Measurements from ENCODE around the gene METRN. TPM values are rescaled to one million over a fixed set of nuclear protein-coding genes. Genes with fewer than 3 reads are reported as not detected.
A peak's percentile ranks its signal among the peaks of the same experiment; 100 is the strongest.

Gene METRN
- total RNA-seq, 1 experiment from 2014 or later: 25.2 TPM

- H3K79me2 ChIP-seq (ENCODE audit: low read length): peaks cover 9% of the 10 kb centered on the region
- H3K4me2 ChIP-seq (ENCODE audit: low read depth, low read length, poor library complexity, severe bottlenecking): no peak overlapping the region
- no peaks in the 10 kb centered on the region for H3K9me2 ChIP-seq (replicated peaks; ENCODE audit: insufficient read depth, low read length)
- no peak overlapping the region for H3K27ac ChIP-seq (ENCODE audit: low read length)
- H3K36me3 ChIP-seq (ENCODE audit: insufficient read depth, low read length): no peaks in the 10 kb centered on the region; the same call in 1 of the 2 replicates
- H2AFZ ChIP-seq (ENCODE audit: low read length): no peak overlapping the region
- no peak overlapping the region for H3K4me3 ChIP-seq (ENCODE audit: low read length)
- H4K20me1 ChIP-seq (ENCODE audit: insufficient read depth, low read depth, low read length): peaks cover 16% of the 10 kb centered on the region
- H3K27me3 ChIP-seq (ENCODE audit: low read length): no peaks in the 10 kb centered on the region
- H3K9me3 ChIP-seq (ENCODE audit: low read length): no peaks in the 10 kb centered on the region
- no peak overlapping the region for H3K9ac ChIP-seq (ENCODE audit: low read length)
- no peak for DNase-seq
- peaks cover 12% of the 10 kb centered on the region for H3K4me1 ChIP-seq (ENCODE audit: low read length)
Measured at GRCh38 chr16:676565-676902, 38.4 kb upstream of the METRN start.

GRCh38 chr16:676913-677312 is 38.0 kb upstream of the METRN start:
- no peaks in the 10 kb centered on the region for H3K9me2 ChIP-seq (replicated peaks; ENCODE audit: insufficient read depth, low read length)
- H3K4me1 ChIP-seq (ENCODE audit: low read length): peaks cover 15% of the 10 kb centered on the region
- no peak overlapping the region for H3K27ac ChIP-seq (ENCODE audit: low read length)
- H2AFZ ChIP-seq (ENCODE audit: low read length): no peak overlapping the region
- H3K27me3 ChIP-seq (ENCODE audit: low read length): no peaks in the 10 kb centered on the region
- H3K4me3 ChIP-seq (ENCODE audit: low read length): no peak overlapping the region
- DNase-seq: no peak
- H3K4me2 ChIP-seq (ENCODE audit: low read depth, low read length, poor library complexity, severe bottlenecking): no peak overlapping the region
- peaks cover 20% of the 10 kb centered on the region for H4K20me1 ChIP-seq (ENCODE audit: insufficient read depth, low read depth, low read length)
- no peaks in the 10 kb centered on the region for H3K9me3 ChIP-seq (ENCODE audit: low read length)
- no peaks in the 10 kb centered on the region; the same call in 1 of the 2 replicates for H3K36me3 ChIP-seq (ENCODE audit: insufficient read depth, low read length)
- H3K79me2 ChIP-seq (ENCODE audit: low read length): peaks cover 13% of the 10 kb centered on the region
- H3K9ac ChIP-seq (ENCODE audit: low read length): no peak overlapping the region

- H3K27me3 ChIP-seq (ENCODE audit: low read length): no peaks in the 10 kb centered on the region
- H3K9me3 ChIP-seq (ENCODE audit: low read length): no peaks in the 10 kb centered on the region
- H4K20me1 ChIP-seq (ENCODE audit: insufficient read depth, low read depth, low read length): peaks cover 20% of the 10 kb centered on the region
- no peak overlapping the region for H3K4me2 ChIP-seq (ENCODE audit: low read depth, low read length, poor library complexity, severe bottlenecking)
- H2AFZ ChIP-seq (ENCODE audit: low read length): no peak overlapping the region
- no peak for DNase-seq
- H3K4me3 ChIP-seq (ENCODE audit: low read length): no peak overlapping the region
- no peaks in the 10 kb centered on the region for H3K9me2 ChIP-seq (replicated peaks; ENCODE audit: insufficient read depth, low read length)
- H3K9ac ChIP-seq (ENCODE audit: low read length): no peak overlapping the region
- no peak overlapping the region for H3K27ac ChIP-seq (ENCODE audit: low read length)
- H3K4me1 ChIP-seq (ENCODE audit: low read length): peaks cover 21% of the 10 kb centered on the region
- peaks cover 4% of the 10 kb centered on the region; the same call in 1 of the 2 replicates for H3K36me3 ChIP-seq (ENCODE audit: insufficient read depth, low read length)
- peaks cover 20% of the 10 kb centered on the region for H3K79me2 ChIP-seq (ENCODE audit: low read length)
Measured at GRCh38 chr16:677316-678190, 37.4 kb upstream of the METRN start.

GRCh38 chr16:678209-678857 is 36.6 kb upstream of the METRN start:
- peaks cover 20% of the 10 kb centered on the region for H4K20me1 ChIP-seq (ENCODE audit: insufficient read depth, low read depth, low read length)
- peaks cover 4% of the 10 kb centered on the region; the same call in 1 of the 2 replicates for H3K36me3 ChIP-seq (ENCODE audit: insufficient read depth, low read length)
- no peak for DNase-seq
- no peak overlapping the region for H3K4me3 ChIP-seq (ENCODE audit: low read length)
- no peak overlapping the region for H3K4me2 ChIP-seq (ENCODE audit: low read depth, low read length, poor library complexity, severe bottlenecking)
- no peak overlapping the region for H3K27ac ChIP-seq (ENCODE audit: low read length)
- H3K9me2 ChIP-seq (replicated peaks; ENCODE audit: insufficient read depth, low read length): no peaks in the 10 kb centered on the region
- H3K79me2 ChIP-seq (ENCODE audit: low read length): peaks cover 26% of the 10 kb centered on the region
- H2AFZ ChIP-seq (ENCODE audit: low read length): no peak overlapping the region
- peaks cover 29% of the 10 kb centered on the region for H3K4me1 ChIP-seq (ENCODE audit: low read length)
- no peak overlapping the region for H3K9ac ChIP-seq (ENCODE audit: low read length)
- H3K9me3 ChIP-seq (ENCODE audit: low read length): no peaks in the 10 kb centered on the region
- H3K27me3 ChIP-seq (ENCODE audit: low read length): no peaks in the 10 kb centered on the region

- no peak overlapping the region for H2AFZ ChIP-seq (ENCODE audit: low read length)
- peak overlapping the region; percentile 41; the same call in 1 of the 2 replicates for H3K9ac ChIP-seq (ENCODE audit: low read length)
- H3K9me3 ChIP-seq (ENCODE audit: low read length): no peaks in the 10 kb centered on the region
- peak; percentile 85 for DNase-seq
- no peaks in the 10 kb centered on the region for H3K9me2 ChIP-seq (replicated peaks; ENCODE audit: insufficient read depth, low read length)
- peaks cover 4% of the 10 kb centered on the region; the same call in 1 of the 2 replicates for H3K36me3 ChIP-seq (ENCODE audit: insufficient read depth, low read length)
- H3K4me3 ChIP-seq (ENCODE audit: low read length): no peak overlapping the region
- H3K4me1 ChIP-seq (ENCODE audit: low read length): peaks cover 30% of the 10 kb centered on the region
- H4K20me1 ChIP-seq (ENCODE audit: insufficient read depth, low read depth, low read length): peaks cover 20% of the 10 kb centered on the region
- peak overlapping the region; percentile 23 for H3K4me2 ChIP-seq (ENCODE audit: low read depth, low read length, poor library complexity, severe bottlenecking)
- peaks cover 27% of the 10 kb centered on the region for H3K79me2 ChIP-seq (ENCODE audit: low read length)
- H3K27me3 ChIP-seq (ENCODE audit: low read length): no peaks in the 10 kb centered on the region
- no peak overlapping the region for H3K27ac ChIP-seq (ENCODE audit: low read length)
Measured at GRCh38 chr16:678858-679813, 35.8 kb upstream of the METRN start.

- peak within 1 kb of the TSS; percentile 75 for H3K27ac ChIP-seq (ENCODE audit: low read length)
- H3K79me2 ChIP-seq (ENCODE audit: low read length): peaks cover 27% of the 10 kb centered on the region
- peak; percentile 96 for DNase-seq
- H3K4me1 ChIP-seq (ENCODE audit: low read length): peaks cover 30% of the 10 kb centered on the region
- peaks cover 17% of the 10 kb centered on the region for H4K20me1 ChIP-seq (ENCODE audit: insufficient read depth, low read depth, low read length)
- H3K9ac ChIP-seq (ENCODE audit: low read length): peak within 1 kb of the TSS; percentile 96
- peak within 1 kb of the TSS; percentile 89 for H3K4me3 ChIP-seq (ENCODE audit: low read length)
- no peak within 1 kb of the TSS for H2AFZ ChIP-seq (ENCODE audit: low read length)
- no peaks in the 10 kb centered on the region for H3K9me3 ChIP-seq (ENCODE audit: low read length)
- no peaks in the 10 kb centered on the region for H3K27me3 ChIP-seq (ENCODE audit: low read length)
- peak within 1 kb of the TSS; percentile 93 for H3K4me2 ChIP-seq (ENCODE audit: low read depth, low read length, poor library complexity, severe bottlenecking)
- H3K9me2 ChIP-seq (replicated peaks; ENCODE audit: insufficient read depth, low read length): no peaks in the 10 kb centered on the region
- H3K36me3 ChIP-seq (ENCODE audit: insufficient read depth, low read length): 0 out of 2 replicates have a peak, but pooled peaks cover 4% of the 10 kb centered on the region
Measured at GRCh38 chr16:679814-680624, 34.9 kb upstream of the METRN start, which contains the start of gene STUB1. TSS of gene STUB1 (plus strand) at chr16:680410. CDS start at chr16:680526, 116 bp downstream.

GRCh38 chr16:680625-680945 is 34.3 kb upstream of the METRN start:
- peak overlapping the region; percentile 96 for H3K9ac ChIP-seq (ENCODE audit: low read length)
- no peaks in the 10 kb centered on the region for H3K27me3 ChIP-seq (ENCODE audit: low read length)
- no peaks in the 10 kb centered on the region for H3K9me2 ChIP-seq (replicated peaks; ENCODE audit: insufficient read depth, low read length)
- H3K4me1 ChIP-seq (ENCODE audit: low read length): peaks cover 30% of the 10 kb centered on the region
- peak overlapping the region; percentile 75 for H3K27ac ChIP-seq (ENCODE audit: low read length)
- H3K9me3 ChIP-seq (ENCODE audit: low read length): no peaks in the 10 kb centered on the region
- peaks cover 27% of the 10 kb centered on the region for H3K79me2 ChIP-seq (ENCODE audit: low read length)
- H3K36me3 ChIP-seq (ENCODE audit: insufficient read depth, low read length): 0 out of 2 replicates have a peak, but pooled peaks cover 4% of the 10 kb centered on the region
- peak overlapping the region; percentile 89 for H3K4me3 ChIP-seq (ENCODE audit: low read length)
- no peak overlapping the region for H2AFZ ChIP-seq (ENCODE audit: low read length)
- peak overlapping the region; percentile 93 for H3K4me2 ChIP-seq (ENCODE audit: low read depth, low read length, poor library complexity, severe bottlenecking)
- DNase-seq: no peak
- H4K20me1 ChIP-seq (ENCODE audit: insufficient read depth, low read depth, low read length): peaks cover 15% of the 10 kb centered on the region

Measured in Karpas-422 (cell line).